Measurements from ENCODE around the gene GALNT4.

GALNT4 gene

DNA sequence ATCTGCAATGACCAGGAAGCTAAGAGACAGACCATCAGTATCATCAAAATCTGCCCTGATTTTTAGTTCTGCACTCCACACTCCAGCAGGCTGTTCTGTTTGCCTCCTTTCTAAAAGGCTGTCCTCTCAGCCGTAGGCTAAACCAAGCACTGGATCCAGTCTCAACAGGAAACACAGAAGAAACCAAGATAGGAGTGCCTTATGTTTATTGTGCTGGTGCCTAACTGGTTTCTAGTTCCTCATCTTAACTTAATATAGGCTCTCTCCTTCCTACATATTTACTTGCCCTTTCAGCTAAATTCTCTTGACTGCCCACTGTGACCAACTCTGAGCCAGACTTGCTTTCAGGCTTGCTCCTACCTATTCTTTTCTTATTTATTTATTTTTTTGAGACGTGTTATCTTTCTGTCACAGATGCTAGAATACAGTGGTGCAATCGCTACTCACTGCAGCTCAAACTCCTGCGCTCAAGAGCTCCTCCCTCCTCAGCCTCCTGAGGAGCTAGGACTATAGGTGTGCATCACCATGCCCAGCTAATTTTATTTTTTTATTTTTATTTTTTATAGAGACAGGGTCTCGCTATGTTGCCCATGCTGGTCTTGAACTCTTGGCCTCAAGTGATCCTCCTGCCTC is 30.8 kb downstream of the GALNT4 start:
- no peak for DNase-seq (ENCODE audit: low read depth in 2 of 2)

DNA sequence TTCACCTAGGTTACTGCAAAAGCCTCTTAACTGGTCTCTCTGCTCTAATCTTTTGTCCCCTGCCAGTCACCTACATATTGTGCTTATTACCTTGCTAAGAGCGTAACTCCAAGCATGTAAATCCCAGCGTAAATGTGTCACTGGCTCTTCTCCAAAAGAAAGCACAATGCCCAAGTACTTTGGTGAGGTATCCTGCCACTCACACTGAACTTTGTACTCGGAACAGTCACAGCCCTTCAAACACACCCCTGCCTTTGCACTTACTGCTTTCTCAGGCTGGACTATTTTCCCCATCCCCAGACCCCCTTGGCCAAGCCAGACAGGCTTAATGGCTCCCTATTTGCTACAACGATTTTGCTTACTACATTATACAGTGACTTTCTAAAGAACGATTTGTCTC is 31.7 kb downstream of the GALNT4 start:
- DNase-seq (ENCODE audit: low read depth in 2 of 2), result no peak

DNA sequence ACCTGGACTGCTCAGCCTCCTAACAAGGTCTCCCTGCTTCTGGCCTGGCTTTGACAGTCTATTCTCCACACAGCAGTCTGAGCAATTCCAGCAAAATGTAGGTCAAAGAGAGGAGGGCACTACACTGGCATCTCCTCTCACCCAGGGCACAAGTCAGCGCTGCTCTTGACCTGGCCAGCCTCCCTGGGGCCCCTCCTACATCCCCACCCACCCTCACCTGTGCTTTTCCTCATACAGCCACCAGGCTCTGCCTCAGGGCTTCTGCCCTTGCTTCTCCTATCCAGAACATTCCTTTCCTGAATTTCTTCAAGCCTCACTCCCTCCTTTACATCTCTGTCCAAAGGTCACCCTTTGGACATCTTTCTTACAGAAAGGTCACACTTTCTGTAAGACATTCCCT is 33.7 kb downstream of the GALNT4 start:
- no peak for DNase-seq (ENCODE audit: low read depth in 2 of 2)

DNA sequence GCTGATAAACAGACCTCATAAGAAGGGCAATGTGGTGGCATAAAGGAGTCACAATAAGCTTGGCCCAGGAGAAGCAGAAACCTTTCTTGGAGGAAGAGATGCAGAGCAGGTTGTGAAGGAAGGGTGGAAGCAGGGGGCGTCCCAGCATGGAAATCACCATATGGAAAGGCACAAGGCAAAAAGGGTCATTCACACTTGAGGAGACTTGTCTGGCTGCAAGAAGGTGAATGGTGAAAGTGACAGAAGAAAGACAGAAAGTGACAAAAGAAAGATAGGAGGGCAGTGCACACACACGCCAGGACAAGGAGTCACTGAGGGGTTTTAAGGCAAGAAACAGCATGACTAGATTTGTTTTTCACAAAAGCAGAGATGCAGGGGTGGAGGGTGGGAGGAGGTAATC is 38.3 kb downstream of the GALNT4 start:
- DNase-seq (ENCODE audit: low read depth in 2 of 2), result no peak

DNA sequence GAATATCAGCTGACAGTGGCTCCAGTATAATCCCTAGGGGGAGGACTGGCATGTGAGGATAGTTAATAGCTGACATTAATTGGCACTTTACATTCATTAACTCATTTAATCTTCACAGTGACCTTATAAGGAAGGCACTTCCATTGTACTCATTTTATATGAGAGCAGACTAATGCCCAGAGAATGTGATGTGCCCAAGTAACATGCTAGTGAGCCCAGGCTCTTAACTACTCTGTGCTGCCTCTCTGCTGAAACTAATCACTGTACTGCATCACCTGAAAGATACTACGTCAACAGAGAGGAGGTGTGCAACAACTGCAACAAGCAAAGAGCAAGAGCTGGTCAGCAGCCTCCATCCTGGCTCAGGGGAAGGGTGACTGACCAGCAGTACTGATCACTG is 40.1 kb downstream of the GALNT4 start:
- no peak for DNase-seq (ENCODE audit: low read depth in 2 of 2)

DNA sequence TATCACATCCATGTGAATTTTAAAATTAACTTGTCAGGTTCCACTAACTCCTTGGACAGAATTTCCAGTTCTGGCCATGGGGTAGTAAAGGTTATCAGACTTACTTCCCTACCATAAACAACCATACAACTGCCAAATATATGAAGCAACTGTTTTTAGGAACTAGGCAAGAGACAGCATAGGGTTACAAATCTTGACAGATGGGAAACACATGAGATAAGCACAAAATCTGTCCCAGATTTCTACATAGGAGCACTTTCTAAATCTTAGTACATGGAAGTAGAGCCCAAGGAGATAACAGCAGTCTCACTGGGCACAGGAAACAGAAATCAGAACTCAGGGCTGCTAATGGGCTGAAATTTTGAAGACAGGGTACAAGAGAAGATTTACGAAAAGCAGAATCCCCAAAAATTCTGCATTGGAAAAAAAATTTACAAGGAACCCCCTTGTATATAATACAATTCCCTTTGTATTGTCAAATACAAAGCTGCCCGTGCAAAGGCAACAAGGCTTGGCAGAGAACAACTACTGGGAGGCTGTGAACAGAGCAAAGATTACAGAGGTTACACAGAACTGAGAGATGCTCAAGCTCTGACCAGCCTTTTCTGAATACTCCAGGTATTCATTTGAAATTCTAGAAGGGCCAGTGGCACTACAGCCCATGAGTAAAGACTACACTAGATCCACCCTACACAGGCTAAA is 43.2 kb downstream of the GALNT4 start:
- no peak for DNase-seq (ENCODE audit: low read depth in 2 of 2)

DNA sequence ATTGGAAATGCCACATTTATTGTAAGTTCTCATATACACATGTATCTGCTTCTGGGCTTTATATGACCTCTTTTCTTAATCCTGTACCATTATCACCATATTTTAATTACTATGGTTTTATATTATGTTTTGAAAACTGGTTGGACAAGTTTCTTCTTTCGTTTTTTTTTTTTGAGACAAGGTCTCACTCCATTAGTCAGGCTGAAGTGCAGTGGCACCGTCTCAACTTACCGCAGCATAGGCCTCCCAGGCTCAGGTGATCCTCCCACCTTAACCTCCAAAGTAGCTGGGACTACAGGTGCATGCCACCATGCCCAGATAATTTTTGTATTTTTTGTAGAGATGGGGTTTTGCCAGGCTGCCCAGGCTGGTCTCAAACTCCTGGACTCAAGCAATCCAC is 44.6 kb downstream of the GALNT4 start:
- no peak for DNase-seq (ENCODE audit: low read depth in 2 of 2)

DNA sequence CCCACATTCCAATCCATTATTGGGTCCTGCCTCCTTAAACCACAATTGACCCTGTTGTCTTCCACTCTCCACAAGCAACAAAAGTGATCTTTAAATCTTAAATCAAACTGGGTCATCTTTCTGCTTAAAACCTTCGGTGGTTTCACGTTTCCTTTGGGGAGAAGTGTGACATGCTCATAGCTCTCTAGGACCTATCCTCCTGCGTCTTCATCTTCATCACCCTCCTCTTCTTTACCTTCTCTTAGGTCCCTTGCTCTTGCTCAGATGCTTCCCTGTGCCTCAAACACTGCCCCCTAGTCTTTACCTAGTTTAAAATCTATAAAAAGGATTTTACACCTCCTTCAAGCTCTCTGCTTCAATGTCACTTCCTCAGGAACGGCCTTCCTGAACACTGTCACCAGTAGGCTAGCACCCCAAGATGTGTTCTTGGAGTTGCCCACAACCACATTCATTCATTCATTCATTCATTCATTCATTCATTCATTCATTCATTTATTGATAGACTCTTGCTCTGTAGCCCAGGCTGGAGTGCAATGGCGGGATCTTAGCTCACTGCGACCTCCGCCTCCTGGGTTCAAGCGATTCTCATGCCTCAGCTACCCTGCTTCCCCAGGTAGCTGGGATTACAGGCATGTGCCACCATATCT is 46.8 kb downstream of the GALNT4 start:
- no peak for DNase-seq (ENCODE audit: low read depth in 2 of 2)

DNA sequence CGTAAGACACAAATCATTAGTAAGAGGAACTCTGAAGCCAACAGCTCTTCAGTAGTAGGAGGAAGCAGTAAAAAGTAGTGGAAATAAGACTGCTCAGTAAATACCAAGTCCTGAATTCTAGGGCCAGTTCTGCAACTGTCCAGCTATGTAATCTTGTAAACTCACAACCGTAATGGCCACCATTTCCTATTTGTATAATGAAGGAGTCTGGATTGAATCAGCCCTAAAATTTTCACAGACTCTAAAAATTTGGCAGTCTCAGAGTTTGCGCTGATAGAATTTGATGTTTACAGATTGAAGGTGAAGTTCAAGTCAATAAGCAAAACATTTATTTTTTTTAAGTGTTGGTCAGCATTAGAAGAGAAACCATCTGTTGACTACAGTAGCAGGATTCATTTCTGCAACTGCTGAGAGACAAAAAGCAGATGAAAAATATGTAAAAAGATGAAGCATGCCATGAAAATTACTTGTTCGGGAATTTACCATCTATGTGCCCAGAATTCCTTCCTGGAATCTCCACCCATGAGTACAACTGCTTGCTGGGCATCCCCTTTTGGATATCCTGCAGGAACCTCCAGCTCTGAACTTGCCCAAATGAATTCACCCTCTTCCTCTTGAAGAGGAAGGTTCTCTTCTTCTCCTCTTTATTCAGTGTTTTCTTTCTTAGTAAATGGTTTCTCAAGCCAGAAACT is 47.5 kb downstream of the GALNT4 start:
- DNase-seq (ENCODE audit: low read depth in 2 of 2), result no peak

DNA sequence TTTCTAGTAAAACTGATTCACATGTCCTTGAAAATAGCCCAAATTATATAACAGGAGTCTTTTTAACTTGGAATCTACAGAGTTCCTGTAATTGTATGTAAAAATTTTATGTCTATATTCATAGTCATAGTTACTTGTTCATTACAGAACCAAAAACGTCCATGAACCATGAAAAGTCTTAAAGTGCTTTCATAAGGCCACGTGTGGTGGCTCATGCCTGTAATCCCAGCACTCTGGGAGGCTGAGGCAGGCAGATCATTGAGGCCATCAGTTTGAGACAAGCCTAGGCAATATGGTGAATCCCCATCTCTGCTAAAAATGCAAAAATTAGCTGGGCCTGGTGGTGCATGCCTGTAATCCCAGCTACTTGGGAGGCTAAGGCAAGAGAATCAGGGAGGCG is 48.4 kb downstream of the GALNT4 start:
- no peak for DNase-seq (ENCODE audit: low read depth in 2 of 2)

DNA sequence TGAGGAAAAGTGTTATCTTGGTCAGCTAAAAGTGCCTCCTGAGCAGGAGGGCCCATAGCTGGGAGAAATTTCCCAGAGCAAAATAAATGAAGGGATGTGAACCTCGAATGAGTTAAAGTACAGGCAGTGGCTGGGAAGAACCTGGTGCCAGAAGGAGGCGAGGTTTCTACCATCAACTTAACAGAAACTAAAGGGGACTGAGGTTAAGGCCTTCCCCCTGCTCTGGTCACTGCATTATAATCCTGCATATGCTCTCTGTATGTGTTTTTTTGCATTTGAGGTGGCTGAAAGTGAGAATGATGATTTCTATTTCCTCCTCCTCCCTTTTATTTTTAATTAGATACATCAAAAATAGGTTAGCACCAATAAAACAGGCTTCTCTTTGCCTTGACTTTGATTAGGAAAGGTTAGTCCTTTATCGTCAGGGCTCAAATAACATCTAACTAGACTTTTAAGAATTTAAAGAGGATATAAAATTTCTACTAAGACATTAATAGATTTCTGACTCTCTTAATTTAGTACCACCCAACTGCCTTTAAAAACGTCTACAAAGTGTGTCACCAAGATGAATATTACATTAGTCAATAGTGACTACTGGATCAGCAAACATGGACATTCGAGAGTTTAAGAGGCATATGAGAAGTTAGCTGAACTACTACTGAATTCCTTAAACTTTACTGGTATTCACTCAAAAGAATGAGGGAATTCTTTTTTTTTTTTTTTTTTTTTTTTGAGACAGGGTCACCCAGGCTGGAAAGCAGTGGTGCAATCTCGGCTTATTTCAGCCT is 49.2 kb downstream of the GALNT4 start:
- no peak for DNase-seq (ENCODE audit: low read depth in 2 of 2)

DNA sequence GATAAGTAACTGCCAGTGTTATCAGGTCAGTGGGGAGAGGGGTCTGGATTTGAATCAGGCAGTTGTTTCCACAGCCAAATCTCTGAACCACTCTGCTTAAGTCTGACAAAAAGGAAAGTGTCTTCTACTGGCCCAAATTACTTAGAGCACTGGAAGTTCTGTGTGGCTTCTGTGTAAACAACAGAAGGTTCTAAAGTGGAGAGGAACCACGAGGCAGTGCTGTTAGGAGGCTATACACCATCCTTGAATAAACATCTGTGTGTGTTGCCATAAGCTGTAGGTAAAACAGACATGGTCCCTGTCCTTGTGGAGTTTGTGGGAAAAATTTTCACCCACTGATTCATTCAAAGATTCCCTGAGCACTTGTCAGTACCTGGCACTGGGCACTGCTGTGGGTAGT is 50.0 kb downstream of the GALNT4 start:
- no peak for DNase-seq (ENCODE audit: low read depth in 2 of 2)

Data from stimulated activated CD8-positive, alpha-beta memory T cell treated with anti-CD3 and anti-CD28 coated beads, Interleukin-2, amount 100 ng/mL, for 1 hour (primary cell).